Type B pancreatic cell (in vitro differentiated cells): ENCODE measurements around the gene FIGLA. TPM values are rescaled to one million over a fixed set of nuclear protein-coding genes. Genes with fewer than 3 reads are reported as not detected.
A peak's percentile ranks its signal among the peaks of the same experiment; 100 is the strongest.

ENCODE experiments used
- DNase-seq: peaks from one replicate; pipeline ENCODE4 v3.0.0; 2021; ENCODE audit warnings: mixed read lengths; ENCODE audit not compliant: unreplicated experiment; ENCODE audit errors: extremely low spot score
- H3K27ac Mint-ChIP-seq: 2 replicates; pipeline ENCODE4 v1.8.0; 2021; ENCODE audit warnings: mild to moderate bottlenecking, mixed read lengths
- H3K27me3 Mint-ChIP-seq: 2 replicates; pipeline ENCODE4 v1.8.0; 2021; ENCODE audit warnings: mixed read lengths
- H3K36me3 Mint-ChIP-seq: 2 replicates; pipeline ENCODE4 v1.8.0; 2021; ENCODE audit warnings: mixed read lengths
- H3K4me1 Mint-ChIP-seq: one replicate; pipeline ENCODE4 v1.8.0; 2021; ENCODE audit warnings: mixed read lengths; ENCODE audit not compliant: unreplicated experiment
- H3K4me3 Mint-ChIP-seq: 2 replicates; pipeline ENCODE4 v1.8.0; 2021; ENCODE audit warnings: mild to moderate bottlenecking, mixed read lengths
- H3K9me3 Mint-ChIP-seq: 2 replicates; pipeline ENCODE4 v1.8.0; 2021; ENCODE audit warnings: mixed read lengths
- CTCF ChIP-seq: fragments of 200-600 bp; sonication (generic); conservative IDR thresholded peaks from 2 replicates; pipeline ENCODE4 v1.5.0; 2021; ENCODE audit warnings: antibody characterized with exemption, mild to moderate bottlenecking
- total RNA-seq: library from RNA; stranded (reverse); gene quantifications from 2 replicates; pipeline ENCODE4 v1.2.1, GENCODE V29; 2021; ENCODE audit warnings: low replicate concordance

FIGLA gene
- total RNA-seq, 1 donor from 2014 or later = not detected

- no peak overlapping the region for H3K4me3 Mint-ChIP-seq
- no peaks in the 10 kb centered on the region for H3K9me3 Mint-ChIP-seq
- H3K27me3 Mint-ChIP-seq = peaks cover 90% of the 10 kb centered on the region
These were observed 19.0 kb downstream of the FIGLA start for GRCh38 chr2:70771446-70771845.

GRCh38 chr2:70769450-70769849 lies 21.0 kb downstream of the FIGLA start:
- DNase-seq = no peak
- peaks cover 90% of the 10 kb centered on the region for H3K27me3 Mint-ChIP-seq
- no peak for TF ChIP-seq CTCF
- H3K36me3 Mint-ChIP-seq = no peaks in the 10 kb centered on the region
- H3K9me3 Mint-ChIP-seq = no peaks in the 10 kb centered on the region
- H3K4me3 Mint-ChIP-seq = peak overlapping the region; percentile 83
- no peak overlapping the region for H3K27ac Mint-ChIP-seq
- H3K4me1 Mint-ChIP-seq = peaks cover 5% of the 10 kb centered on the region

More at GRCh38 chr2:70771446-70771845, 19.0 kb downstream of the FIGLA start:
- Mint-ChIP-seq H3K36me3 (no peaks in the 10 kb centered on the region), H3K4me1 (peaks cover 4% of the 10 kb centered on the region), H3K27ac (no peak overlapping the region)
- no peak for DNase-seq
- TF ChIP-seq CTCF = no peak

- DNase-seq = no peak
- Mint-ChIP-seq H3K27me3 (peaks cover 89% of the 10 kb centered on the region), H3K9me3 (no peaks in the 10 kb centered on the region), H3K4me3 (peak overlapping the region; percentile 83), H3K36me3 (no peaks in the 10 kb centered on the region), H3K4me1 (peaks cover 5% of the 10 kb centered on the region), H3K27ac (peak overlapping the region; percentile 17)
- no peak for TF ChIP-seq CTCF
These were observed 21.8 kb downstream of the FIGLA start for GRCh38 chr2:70768590-70769085.

GRCh38 chr2:70767699-70768589 lies 22.5 kb downstream of the FIGLA start, which contains the start of gene ADD2:
ADD2 (minus strand) TSS chr2:70768200; CDS start chr2:70706408, 61,792 bp downstream.
- peak within 1 kb of the TSS; percentile 85 for H3K4me3 Mint-ChIP-seq
- peak; percentile 61 for TF ChIP-seq CTCF
- H3K27me3 Mint-ChIP-seq = peaks cover 85% of the 10 kb centered on the region
- no peaks in the 10 kb centered on the region for H3K36me3 Mint-ChIP-seq
- H3K9me3 Mint-ChIP-seq = no peaks in the 10 kb centered on the region
- peaks cover 5% of the 10 kb centered on the region for H3K4me1 Mint-ChIP-seq
- peak; percentile 73 for DNase-seq
- H3K27ac Mint-ChIP-seq = peak within 1 kb of the TSS; percentile 17

- no peak for DNase-seq
- no peak for TF ChIP-seq CTCF
- no peaks in the 10 kb centered on the region for H3K36me3 Mint-ChIP-seq
- peak overlapping the region; percentile 79 for H3K4me3 Mint-ChIP-seq
- H3K27ac Mint-ChIP-seq = no peak overlapping the region
- peaks cover 79% of the 10 kb centered on the region for H3K27me3 Mint-ChIP-seq
- peaks cover 5% of the 10 kb centered on the region for H3K4me1 Mint-ChIP-seq
- H3K9me3 Mint-ChIP-seq = no peaks in the 10 kb centered on the region
These were observed 23.3 kb downstream of the FIGLA start for GRCh38 chr2:70767079-70767698.
